K562 (cell line): ENCODE results near the gene SEMA5A. TPM values are rescaled to one million over a fixed set of nuclear protein-coding genes. Genes with fewer than 3 reads are reported as not detected.

Source experiments
- ATAC-seq: fragments of 200-7000 bp; cut with Tn5 transposase; 3 replicates; pipeline ENCODE4 v1.9.1; 2020; ENCODE audit warnings: moderate library complexity
- BruUV-seq: library from RNA; stranded (reverse); fragments of 400-500 nt; replicated peaks from 2 replicates; lab custom pipeline; 2021; lab: Mats Ljungman, UMichigan
- CTCF ChIA-PET: fragments of 300-600 bp; formaldehyde crosslinking; extraction: SDS; loops from one replicate; lab custom pipeline; 2021; ENCODE audit warnings: low intra/inter-chr PET ratio; lab: Yijun Ruan, JAX
- POLR2A ChIA-PET: fragments of 300-600, 350-650 bp; sonication (Branson Sonifier 250); formaldehyde crosslinking; extraction: SDS; loops from one replicate; lab custom pipeline; 2021; ENCODE audit warnings: antibody characterized with exemption, inconsistent platforms; lab: Yijun Ruan, JAX
- DNase-seq, 4 experiments: peaks; one replicate each; pipeline versions ENCODE4 v3.0.0 to v3.0.0-alpha.2; 2011 to 2018; ENCODE audit warnings: low spot score in 3 of 4, mixed read lengths in 3 of 4; ENCODE audit errors: extremely low read depth in 1 of 4
- FAIRE-seq: peaks from 2 replicates; lab custom pipeline; 2011; peaks lifted over from hg19 to GRCh38; lab: Jason Lieb, UNC
- H2AFZ ChIP-seq: 2 replicates; pipeline ENCODE4 v1.6.0; 2011; ENCODE audit warnings: low read depth, low read length, control low read depth, inconsistent platforms
- H3K27ac ChIP-seq: fragments of 200-600 bp; 3 replicates; pipeline ENCODE4 v1.8.0; 2011; ENCODE audit warnings: low read depth, mild to moderate bottlenecking, control low read depth, inconsistent platforms, low read length, moderate library complexity, mixed read lengths; ENCODE audit errors: extremely low read depth
- H3K27me3 ChIP-seq, 2 experiments: fragments of 300-600 bp in 1 of 2; 2 replicates in 1 of 2; 3 replicates in 1 of 2; pipeline versions ENCODE4 v1.6.0 to v1.8.0; 2011; ENCODE audit warnings: inconsistent platforms in 2 of 2, low read length in 2 of 2, mild to moderate bottlenecking in 1 of 2, mixed read lengths in 1 of 2, moderate library complexity in 1 of 2; ENCODE audit not compliant: control insufficient read depth in 2 of 2, insufficient read depth in 2 of 2
- H3K36me3 ChIP-seq: fragments of 300-600 bp; 3 replicates; pipeline ENCODE4 v1.8.0; 2011; ENCODE audit warnings: mild to moderate bottlenecking, low read length, inconsistent platforms; ENCODE audit not compliant: control insufficient read depth, insufficient read depth
- H3K4me1 ChIP-seq, 2 experiments: fragments of 200-600 bp in 1 of 2; replicated peaks in 1 of 2; 2 replicates in 1 of 2; 3 replicates in 1 of 2; pipeline versions ENCODE4 v1.5.1 to v1.8.0; 2011; ENCODE audit warnings: inconsistent platforms in 2 of 2, low read length in 2 of 2, mild to moderate bottlenecking in 1 of 2, mixed read lengths in 1 of 2, moderate library complexity in 1 of 2; ENCODE audit not compliant: control insufficient read depth in 2 of 2, insufficient read depth in 2 of 2
- H3K4me2 ChIP-seq: 2 replicates; pipeline ENCODE4 v1.6.1; 2011; ENCODE audit warnings: low read length, control low read depth, inconsistent platforms, mixed read lengths; ENCODE audit not compliant: insufficient read depth
- H3K4me3 ChIP-seq: fragments of 200-600 bp; sonication (generic), shearing (Covaris generic); 2 replicates; pipeline ENCODE4 v1.5.1; 2016; ENCODE audit warnings: control low read depth, inconsistent platforms
- H3K79me2 ChIP-seq: fragments of 200-600 bp; 3 replicates; pipeline ENCODE4 v1.8.0; 2011; ENCODE audit warnings: low read length, inconsistent platforms; ENCODE audit not compliant: control insufficient read depth, insufficient read depth
- H3K9ac ChIP-seq, 2 experiments: 2 replicates each; pipeline versions ENCODE4 v1.6.0 to v1.6.1; 2011; ENCODE audit warnings: low read depth in 2 of 2, low read length in 2 of 2, control low read depth in 1 of 2, inconsistent platforms in 1 of 2, mild to moderate bottlenecking in 1 of 2, mixed read lengths in 1 of 2; ENCODE audit not compliant: insufficient read depth in 1 of 2
- H3K9me1 ChIP-seq: one replicate; pipeline ENCODE4 v1.6.0; 2011; ENCODE audit warnings: inconsistent platforms, mild to moderate bottlenecking, low read length, moderate library complexity; ENCODE audit not compliant: control insufficient read depth, insufficient read depth
- H3K9me3 ChIP-seq: replicated peaks from 2 replicates; pipeline ENCODE4 v1.5.1; 2011; ENCODE audit warnings: low read depth, low read length, inconsistent platforms; ENCODE audit not compliant: control insufficient read depth, insufficient read depth
- H4K20me1 ChIP-seq: replicated peaks from 2 replicates; pipeline ENCODE4 v1.6.1; 2011; ENCODE audit warnings: low read length, inconsistent platforms, mixed read lengths; ENCODE audit not compliant: control insufficient read depth, insufficient read depth
- CBFA2T2 ChIP-seq: fragments of 450-650 bp; conservative IDR thresholded peaks from 2 replicates; pipeline ENCODE4 v1.6.1; 2017; ENCODE audit warnings: mild to moderate bottlenecking
- MNT ChIP-seq, 2 experiments: fragments of 450-650 bp; conservative IDR thresholded peaks; 2 replicates each; pipeline ENCODE4 v1.6.1; 2017; ENCODE audit warnings: mild to moderate bottlenecking in 2 of 2, moderate library complexity in 2 of 2
- TCF7L2 ChIP-seq: fragments of 150-350 bp; IDR thresholded peaks from 2 replicates; pipeline ENCODE4 v1.6.1; 2016; ENCODE audit warnings: low read depth, mild to moderate bottlenecking, low read length, moderate library complexity
- YBX1 ChIP-seq: fragments of 450-650 bp; IDR thresholded peaks from 2 replicates; pipeline ENCODE4 v1.7.1; 2016; ENCODE audit warnings: mild to moderate bottlenecking
- ZKSCAN1 ChIP-seq: fragments of 150-350 bp; IDR thresholded peaks from 2 replicates; pipeline ENCODE4 v1.6.1; 2016; ENCODE audit warnings: low read depth, low read length
- ZNF586 ChIP-seq: fragments of 450-650 bp; formaldehyde crosslinking; conservative IDR thresholded peaks from 2 replicates; pipeline ENCODE4 v1.4.0; 2020; ENCODE audit warnings: mild to moderate bottlenecking, moderate library complexity
- WGBS: fragments of 100-300 bp; shearing (Covaris generic); methylation state at CpG from one replicate; pipeline ENCODE4 v1.1.6; 2016; ENCODE audit warnings: low coverage, mixed read lengths; ENCODE audit not compliant: insufficient coverage; ENCODE audit errors: missing lambda C conversion rate; 5-methylcytosine and 5-hydroxymethylcytosine counted together
- in situ Hi-C: fragments of 300-500 bp; cut with MboI; formaldehyde crosslinking; loops from 4 replicates; pipeline ENCODE4 v1.15.0; 2018; ENCODE audit warnings: inconsistent platforms, mixed read lengths
- intact Hi-C: fragments of 100-400 bp; cut with micrococcal nuclease; formaldehyde crosslinking; loops from 2 replicates; pipeline ENCODE4 v1.14.2; 2022
- polyA plus RNA-seq, 8 experiments: library from polyadenylated mRNA; depleted of rRNA in 4 of 8; stranded (reverse) in 5 of 8; unstranded in 3 of 8; fragments of >200 nt; fragmentation: Nextera tagmentation in 2 of 8; fragmentation: Illumina TruSeq in 1 of 8; extraction: Ambion mirVana in 2 of 8; extraction: Trizol in 1 of 8; gene quantifications; 2 replicates each; pipeline versions ENCODE4 v1.2.1 to v1.2.3, GENCODE V29; 2011 to 2014; ENCODE audit warnings: inconsistent platforms in 1 of 8, missing spikeins in 1 of 8
- total RNA-seq, 7 experiments: library from RNA; depleted of rRNA in 6 of 7; stranded (reverse); fragments of >200 nt in 6 of 7; fragmentation: Illumina TruSeq in 2 of 7; extraction: Trizol in 2 of 7; gene quantifications; 2 replicates each; pipeline versions ENCODE4 v1.2.1 to v1.2.3, GENCODE V29; 2011 to 2021; ENCODE audit warnings: low replicate concordance in 1 of 7

SEMA5A gene
- total and polyA plus RNA-seq, 9 of the 15 experiments (the other 6 are each of a cell fraction or from before 2014, with no cell fraction given), result 0.02 TPM; not detected in 8

- CTCF ChIA-PET, result no interaction called here
Measured at GRCh38 chr5:9056046-9056445, 489.8 kb downstream of the SEMA5A start.

More at GRCh38 chr5:9056046-9056445, 489.8 kb downstream of the SEMA5A start:
- H2AFZ ChIP-seq, result no peak overlapping the region
- H3K27me3 ChIP-seq, result no peaks in the 10 kb centered on the region
- intact Hi-C loops, result no loop called here
- H4K20me1 ChIP-seq, result no peaks in the 10 kb centered on the region
- no peak overlapping the region for H3K4me3 ChIP-seq
- H3K36me3 ChIP-seq, result no peaks in the 10 kb centered on the region
- in situ Hi-C loops, result no loop called here
- DNase-seq, result no peak
- H3K9me1 ChIP-seq, result no peaks in the 10 kb centered on the region
- BruUV-seq, result no TSS peak
- no peaks in the 10 kb centered on the region for H3K9me3 ChIP-seq
- H3K4me2 ChIP-seq, result no peak overlapping the region
- no peak overlapping the region for H3K9ac ChIP-seq
- no peaks in the 10 kb centered on the region for H3K4me1 ChIP-seq
- no peak overlapping the region for H3K27ac ChIP-seq
- TF ChIP-seq ZKSCAN1 (no peak), CBFA2T2 (no peak), MNT (conservative IDR thresholded peaks at IDR 0.05) (no peak), ZNF586 (CRISPR knock-in tag) (no peak), YBX1 (no peak), TCF7L2 (no peak)
- TF ChIP-seq, all 486 proteins: peak for 0
- WGBS, result 0% methylated on average over 4 of the region's 4 CpGs
- POLR2A ChIA-PET, result no interaction called here
- FAIRE-seq, result no peak
- no peaks in the 10 kb centered on the region for H3K79me2 ChIP-seq
- ATAC-seq, result no peak
